ENCODE results near the gene KCNIP4. TPM values are rescaled to one million over a fixed set of nuclear protein-coding genes. Genes with fewer than 3 reads are reported as not detected.
A peak's percentile ranks its signal among the peaks of the same experiment; 100 is the strongest.

KCNIP4 gene
- total RNA-seq, 4 donors from 2014 or later: 0.19 TPM; not detected in 3

DNA sequence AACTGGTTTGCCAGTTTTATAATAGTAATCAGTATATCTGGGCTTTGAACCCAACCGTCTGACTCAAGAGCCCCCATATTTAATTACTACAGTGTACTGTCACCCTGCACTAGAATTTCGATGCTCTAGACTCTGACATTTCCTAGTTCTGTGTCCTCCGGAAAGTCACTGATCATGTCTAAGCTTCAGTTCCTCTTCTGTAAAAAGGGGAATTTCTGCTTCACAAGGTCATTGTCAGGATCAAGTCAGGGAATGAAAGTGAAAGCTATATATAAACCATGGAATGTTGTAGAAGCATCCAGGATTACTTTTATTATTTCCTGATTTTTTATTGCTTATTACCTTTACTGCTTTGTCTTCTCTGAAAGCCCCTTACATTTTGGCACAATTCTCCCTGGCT lies 4.0 kb upstream of the KCNIP4 start:
- intact Hi-C loops (cut with DNase I): no loop called here
- H3K27ac ChIP-seq: no peak overlapping the region
- no peak overlapping the region for H3K4me3 ChIP-seq
- peaks cover 0 to 14% (median 0%) of the 10 kb centered on the region in 3 donors for H3K4me1 ChIP-seq
- TF ChIP-seq, protein P1, sequence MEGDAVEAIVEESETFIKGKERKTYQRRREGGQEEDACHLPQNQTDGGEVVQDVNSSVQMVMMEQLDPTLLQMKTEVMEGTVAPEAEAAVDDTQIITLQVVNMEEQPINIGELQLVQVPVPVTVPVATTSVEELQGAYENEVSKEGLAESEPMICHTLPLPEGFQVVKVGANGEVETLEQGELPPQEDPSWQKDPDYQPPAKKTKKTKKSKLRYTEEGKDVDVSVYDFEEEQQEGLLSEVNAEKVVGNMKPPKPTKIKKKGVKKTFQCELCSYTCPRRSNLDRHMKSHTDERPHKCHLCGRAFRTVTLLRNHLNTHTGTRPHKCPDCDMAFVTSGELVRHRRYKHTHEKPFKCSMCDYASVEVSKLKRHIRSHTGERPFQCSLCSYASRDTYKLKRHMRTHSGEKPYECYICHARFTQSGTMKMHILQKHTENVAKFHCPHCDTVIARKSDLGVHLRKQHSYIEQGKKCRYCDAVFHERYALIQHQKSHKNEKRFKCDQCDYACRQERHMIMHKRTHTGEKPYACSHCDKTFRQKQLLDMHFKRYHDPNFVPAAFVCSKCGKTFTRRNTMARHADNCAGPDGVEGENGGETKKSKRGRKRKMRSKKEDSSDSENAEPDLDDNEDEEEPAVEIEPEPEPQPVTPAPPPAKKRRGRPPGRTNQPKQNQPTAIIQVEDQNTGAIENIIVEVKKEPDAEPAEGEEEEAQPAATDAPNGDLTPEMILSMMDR (IDR thresholded peaks at IDR 0.05): no peak
- no peak for TF ChIP-seq POLR2A (IDR thresholded peaks at IDR 0.05)
- no peak for DNase-seq
- H3K27me3 ChIP-seq: peaks cover 0 to 28% (median 1%) of the 10 kb centered on the region in 4 donors
- 44 to 45% methylated on average over 3 of the region's 3 CpGs for WGBS, 2 donors
- H3K36me3 ChIP-seq: no peaks in the 10 kb centered on the region
- H3K9me3 ChIP-seq: no peaks in the 10 kb centered on the region

GRCh38 chr4:21949073-21949457 lies 493 bp upstream of the KCNIP4 start:
- H3K36me3 ChIP-seq: no peaks in the 10 kb centered on the region
- H3K27me3 ChIP-seq: peaks cover 0 to 39% (median 1%) of the 10 kb centered on the region in 4 donors
- H3K4me1 ChIP-seq: peaks cover 0 to 14% (median 0%) of the 10 kb centered on the region in 3 donors
- DNase-seq: no peak
- no peak for TF ChIP-seq POLR2A (IDR thresholded peaks at IDR 0.05)
- TF ChIP-seq, protein P1 (IDR thresholded peaks at IDR 0.05): no peak
- 0 to 12% methylated on average over 9 to 13 of the region's 26 CpGs for WGBS, 2 donors
- H3K27ac ChIP-seq: no peak overlapping the region
- intact Hi-C loops (cut with DNase I): no loop called here
- no peaks in the 10 kb centered on the region for H3K9me3 ChIP-seq
- peak overlapping the region in 3 of 4 donors; percentile 15 to 58 (median 34) for H3K4me3 ChIP-seq

- no peak for TF ChIP-seq POLR2A (IDR thresholded peaks at IDR 0.05)
- intact Hi-C loops (cut with DNase I): no loop called here
- H3K4me1 ChIP-seq: peaks cover 0 to 14% (median 0%) of the 10 kb centered on the region in 3 donors
- no peak overlapping the region for H3K27ac ChIP-seq
- H3K4me3 ChIP-seq: peak overlapping the region in 2 of 4 donors; percentile 18 to 58
- no peaks in the 10 kb centered on the region for H3K9me3 ChIP-seq
- peaks cover 0 to 39% (median 1%) of the 10 kb centered on the region in 4 donors for H3K27me3 ChIP-seq
- WGBS, 2 donors: 27 to 33% methylated on average over 18 of the region's 18 CpGs
- DNase-seq: no peak
- H3K36me3 ChIP-seq: no peaks in the 10 kb centered on the region
Observed at GRCh38 chr4:21947791-21948346, 703 bp downstream of the KCNIP4 start.

GRCh38 chr4:21946858-21947257 lies 1.7 kb downstream of the KCNIP4 start:
- Histone ChIP-seq H3K27me3 (peaks cover 0 to 39% (median 1%) of the 10 kb centered on the region in 4 donors), H3K9me3 (no peaks in the 10 kb centered on the region), H3K4me1 (peaks cover 0 to 14% (median 0%) of the 10 kb centered on the region in 3 donors), H3K4me3 (no peak overlapping the region), H3K27ac (no peak overlapping the region), H3K36me3 (no peaks in the 10 kb centered on the region)
- intact Hi-C loops (cut with DNase I): no loop called here
- TF ChIP-seq POLR2A (IDR thresholded peaks at IDR 0.05): no peak
- TF ChIP-seq, protein P1 (IDR thresholded peaks at IDR 0.05): no peak
- WGBS, 2 donors: 75 to 78% methylated on average over 5 to 6 of the region's 6 CpGs
- DNase-seq: no peak

- Histone ChIP-seq H3K4me3 (no peak overlapping the region), H3K9me3 (no peaks in the 10 kb centered on the region), H3K27ac (no peak overlapping the region), H3K4me1 (no peaks in the 10 kb centered on the region), H3K36me3 (no peaks in the 10 kb centered on the region), H3K27me3 (no peaks in the 10 kb centered on the region)
- DNase-seq: no peak
- WGBS, 2 donors: 50 to 62% methylated on average over 3 of the region's 3 CpGs
- intact Hi-C loops (cut with DNase I): no loop called here
- no peak for TF ChIP-seq POLR2A (IDR thresholded peaks at IDR 0.05)
Observed at GRCh38 chr4:21921526-21922180, 26.9 kb downstream of the KCNIP4 start.

DNA sequence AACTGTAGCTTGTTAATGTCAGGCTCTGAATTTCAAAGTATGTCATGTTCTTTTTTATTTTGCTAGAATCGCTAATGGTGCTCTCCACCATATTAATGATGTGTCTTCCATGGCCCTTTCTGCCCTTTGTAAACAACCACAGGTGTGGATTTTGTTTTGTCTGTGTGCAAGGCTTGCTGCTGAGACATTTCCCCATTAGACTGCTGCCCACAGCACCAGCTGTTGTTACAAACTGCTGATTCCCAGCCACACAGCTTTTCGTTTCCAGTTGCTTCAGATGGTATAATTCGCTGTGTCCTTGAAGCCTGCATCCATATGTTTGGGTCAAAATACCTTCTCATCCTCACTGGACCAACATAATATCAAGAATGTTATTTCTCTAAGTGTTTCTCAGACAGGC lies 32.8 kb downstream of the KCNIP4 start:
- no peaks in the 10 kb centered on the region for H3K4me1 ChIP-seq
- H3K9me3 ChIP-seq: no peaks in the 10 kb centered on the region
- H3K27me3 ChIP-seq: no peaks in the 10 kb centered on the region
- no peak for DNase-seq
- no peaks in the 10 kb centered on the region for H3K36me3 ChIP-seq
- TF ChIP-seq, protein P1 (IDR thresholded peaks at IDR 0.05): no peak
- no peak for TF ChIP-seq POLR2A (IDR thresholded peaks at IDR 0.05)
- H3K4me3 ChIP-seq: no peak overlapping the region
- H3K27ac ChIP-seq: no peak overlapping the region
- whole genome bisulfite sequencing, 2 donors: 56 to 63% methylated on average over 3 of the region's 3 CpGs
- intact Hi-C loops (cut with DNase I): no loop called here
